ENCODE results near the gene TAS2R38. TPM values are rescaled to one million over a fixed set of nuclear protein-coding genes. Genes with fewer than 3 reads are reported as not detected.

Gene TAS2R38
- total RNA-seq, 6 experiments from 2014 or later, result not detected

- no peak for ATAC-seq
- intact Hi-C loops (cut with DNase I), result no loop called here
- Histone ChIP-seq H3K27me3 (no peaks in the 10 kb centered on the region), H3K4me1 (no peaks in the 10 kb centered on the region), H3K4me3 (no peak overlapping the region), H3K9me3 (no peaks in the 10 kb centered on the region), H3K27ac (no peak overlapping the region), H3K36me3 (no peaks in the 10 kb centered on the region)
- no peak for DNase-seq
- WGBS (ENCODE audit: insufficient coverage, low coverage, low lambda C conversion rate, missing lambda C conversion rate), result 62% methylated on average over 1 of the region's 1 CpG
- TF ChIP-seq CTCF (IDR thresholded peaks at IDR 0.05) (no peak), POLR2A (IDR thresholded peaks at IDR 0.05) (no peak)
These were observed 19.2 kb downstream of the TAS2R38 start for GRCh38 chr7:141954334-141954733.

- no peaks in the 10 kb centered on the region for H3K9me3 ChIP-seq
These were observed 21.1 kb downstream of the TAS2R38 start for GRCh38 chr7:141952461-141952860.

GRCh38 chr7:141950806-141951205 is 22.8 kb downstream of the TAS2R38 start:
- H3K27me3 ChIP-seq, result no peaks in the 10 kb centered on the region
- no peak overlapping the region for H3K27ac ChIP-seq
- H3K4me3 ChIP-seq, result no peak overlapping the region
- no peak for DNase-seq
- no peaks in the 10 kb centered on the region for H3K36me3 ChIP-seq
- WGBS (ENCODE audit: insufficient coverage, low coverage, low lambda C conversion rate, missing lambda C conversion rate), result 57% methylated on average over 1 of the region's 1 CpG
- ATAC-seq, result no peak
- intact Hi-C loops (cut with DNase I), result no loop called here
- no peaks in the 10 kb centered on the region for H3K9me3 ChIP-seq
- no peaks in the 10 kb centered on the region for H3K4me1 ChIP-seq
- TF ChIP-seq CTCF (IDR thresholded peaks at IDR 0.05) (no peak), POLR2A (IDR thresholded peaks at IDR 0.05) (no peak)

More at GRCh38 chr7:141952461-141952860, 21.1 kb downstream of the TAS2R38 start:
- H3K4me1 ChIP-seq, result no peaks in the 10 kb centered on the region
- H3K27me3 ChIP-seq, result no peaks in the 10 kb centered on the region
- H3K27ac ChIP-seq, result no peak overlapping the region
- TF ChIP-seq POLR2A (IDR thresholded peaks at IDR 0.05) (no peak), CTCF (IDR thresholded peaks at IDR 0.05) (no peak)
- intact Hi-C loops (cut with DNase I), result no loop called here
- 71% methylated on average over 1 of the region's 1 CpG for WGBS (ENCODE audit: insufficient coverage, low coverage, low lambda C conversion rate, missing lambda C conversion rate)
- ATAC-seq (no peak), DNase-seq (no peak)
- H3K36me3 ChIP-seq, result no peaks in the 10 kb centered on the region
- H3K4me3 ChIP-seq, result no peak overlapping the region

- H3K9me3 ChIP-seq, result no peaks in the 10 kb centered on the region
- WGBS (ENCODE audit: insufficient coverage, low coverage, low lambda C conversion rate, missing lambda C conversion rate), result 64% methylated on average over 3 of the region's 3 CpGs
- H3K36me3 ChIP-seq, result no peaks in the 10 kb centered on the region
- H3K4me3 ChIP-seq, result no peak overlapping the region
- no peak overlapping the region for H3K27ac ChIP-seq
- TF ChIP-seq POLR2A (IDR thresholded peaks at IDR 0.05), result no peak
- intact Hi-C loops (cut with DNase I), result no loop called here
- H3K27me3 ChIP-seq, result no peaks in the 10 kb centered on the region
- H3K4me1 ChIP-seq, result no peaks in the 10 kb centered on the region
- ATAC-seq (no peak), DNase-seq (no peak)
These were observed 23.7 kb downstream of the TAS2R38 start for GRCh38 chr7:141949911-141950310.

GRCh38 chr7:141949451-141949850 is 24.1 kb downstream of the TAS2R38 start:
- Histone ChIP-seq H3K27ac (no peak overlapping the region), H3K4me3 (no peak overlapping the region), H3K36me3 (no peaks in the 10 kb centered on the region), H3K4me1 (no peaks in the 10 kb centered on the region), H3K27me3 (no peaks in the 10 kb centered on the region), H3K9me3 (no peaks in the 10 kb centered on the region)
- WGBS (ENCODE audit: insufficient coverage, low coverage, low lambda C conversion rate, missing lambda C conversion rate), result 34% methylated on average over 2 of the region's 2 CpGs
- intact Hi-C loops (cut with DNase I), result no loop called here
- DNase-seq (no peak), ATAC-seq (no peak)
- TF ChIP-seq POLR2A (IDR thresholded peaks at IDR 0.05), result no peak
- no peak for TF ChIP-seq CTCF (IDR thresholded peaks at IDR 0.05)

All from right lobe of liver (tissue), 6 donors.